ENCODE results near the gene KCNB1.

The KCNB1 gene

GRCh38 chr20:49482621-49483017 is at the start of gene KCNB1:
TSS of gene KCNB1 (minus strand) at chr20:49482668. CDS start at chr20:49482480, 188 bp downstream.
- Histone ChIP-seq H3K4me2 (ENCODE audit: low read length) (no peak within 1 kb of the TSS), H3K4me3 (ENCODE audit: low read length) (no peak within 1 kb of the TSS), H3K27me3 (ENCODE audit: control insufficient read depth, low read length) (peaks cover 35% of the 10 kb centered on the region), H3K27ac (ENCODE audit: low read depth, low read length) (no peak within 1 kb of the TSS), H3F3A (ENCODE audit: control insufficient read depth, insufficient read depth) (no peaks in the 10 kb centered on the region), H3K9me3 (ENCODE audit: control insufficient read depth, insufficient read depth, low read length) (no peaks in the 10 kb centered on the region), H3K4me1 (ENCODE audit: control insufficient read depth, low read length) (peaks cover 4% of the 10 kb centered on the region), H4K20me1 (ENCODE audit: control insufficient read depth, insufficient read depth, low read depth, low read length) (no peaks in the 10 kb centered on the region), H3K36me3 (ENCODE audit: control insufficient read depth, low read length) (no peaks in the 10 kb centered on the region), H3K79me2 (ENCODE audit: control insufficient read depth, low read length) (no peaks in the 10 kb centered on the region), H3K9me2 (replicated peaks; ENCODE audit: control insufficient read depth, low read length) (no peaks in the 10 kb centered on the region)
- TF ChIP-seq EZH2phosphoT487 (IDR thresholded peaks at IDR 0.05; ENCODE audit: borderline replicate concordance, low read length) (no peak), CTCF (IDR thresholded peaks at IDR 0.05; ENCODE audit: low read depth, low read length, poor library complexity, severe bottlenecking) (no peak)

GRCh38 chr20:49529470-49529869 is 47.0 kb upstream of the KCNB1 start:
- no peaks in the 10 kb centered on the region for H3K79me2 ChIP-seq (ENCODE audit: control insufficient read depth, low read length)
- no peak overlapping the region for H3K4me3 ChIP-seq (ENCODE audit: low read length)
- no peaks in the 10 kb centered on the region for H3K9me2 ChIP-seq (replicated peaks; ENCODE audit: control insufficient read depth, low read length)
- no peaks in the 10 kb centered on the region for H3K9me3 ChIP-seq (ENCODE audit: control insufficient read depth, insufficient read depth, low read length)
- H3K4me2 ChIP-seq (ENCODE audit: low read length), result no peak overlapping the region
- no peak for TF ChIP-seq CTCF (IDR thresholded peaks at IDR 0.05; ENCODE audit: low read depth, low read length, poor library complexity, severe bottlenecking)
- no peak for TF ChIP-seq EZH2phosphoT487 (IDR thresholded peaks at IDR 0.05; ENCODE audit: borderline replicate concordance, low read length)
- no peak overlapping the region for H3K27ac ChIP-seq (ENCODE audit: low read depth, low read length)
- no peaks in the 10 kb centered on the region for H3F3A ChIP-seq (ENCODE audit: control insufficient read depth, insufficient read depth)
- 0 out of 2 replicates have a peak, but pooled peaks cover 15% of the 10 kb centered on the region for H3K27me3 ChIP-seq (ENCODE audit: control insufficient read depth, low read length)
- H4K20me1 ChIP-seq (ENCODE audit: control insufficient read depth, insufficient read depth, low read depth, low read length), result no peaks in the 10 kb centered on the region
- H3K36me3 ChIP-seq (ENCODE audit: control insufficient read depth, low read length), result no peaks in the 10 kb centered on the region
- peaks cover 2% of the 10 kb centered on the region for H3K4me1 ChIP-seq (ENCODE audit: control insufficient read depth, low read length)

- Histone ChIP-seq H3K27me3 (ENCODE audit: control insufficient read depth, low read length) (0 out of 2 replicates have a peak, but pooled peaks cover 15% of the 10 kb centered on the region), H3F3A (ENCODE audit: control insufficient read depth, insufficient read depth) (no peaks in the 10 kb centered on the region), H3K9me3 (ENCODE audit: control insufficient read depth, insufficient read depth, low read length) (no peaks in the 10 kb centered on the region), H3K4me1 (ENCODE audit: control insufficient read depth, low read length) (no peaks in the 10 kb centered on the region), H3K4me2 (ENCODE audit: low read length) (no peak overlapping the region), H3K27ac (ENCODE audit: low read depth, low read length) (no peak overlapping the region), H3K36me3 (ENCODE audit: control insufficient read depth, low read length) (no peaks in the 10 kb centered on the region), H3K9me2 (replicated peaks; ENCODE audit: control insufficient read depth, low read length) (no peaks in the 10 kb centered on the region), H4K20me1 (ENCODE audit: control insufficient read depth, insufficient read depth, low read depth, low read length) (no peaks in the 10 kb centered on the region), H3K4me3 (ENCODE audit: low read length) (no peak overlapping the region), H3K79me2 (ENCODE audit: control insufficient read depth, low read length) (no peaks in the 10 kb centered on the region)
- TF ChIP-seq EZH2phosphoT487 (IDR thresholded peaks at IDR 0.05; ENCODE audit: borderline replicate concordance, low read length), result no peak
Measured at GRCh38 chr20:49526568-49526967, 44.1 kb upstream of the KCNB1 start.

- no peaks in the 10 kb centered on the region for H3F3A ChIP-seq (ENCODE audit: control insufficient read depth, insufficient read depth)
- H4K20me1 ChIP-seq (ENCODE audit: control insufficient read depth, insufficient read depth, low read depth, low read length), result no peaks in the 10 kb centered on the region
- 0 out of 2 replicates have a peak, but pooled peaks cover 15% of the 10 kb centered on the region for H3K27me3 ChIP-seq (ENCODE audit: control insufficient read depth, low read length)
- H3K4me2 ChIP-seq (ENCODE audit: low read length), result no peak overlapping the region
- H3K9me2 ChIP-seq (replicated peaks; ENCODE audit: control insufficient read depth, low read length), result no peaks in the 10 kb centered on the region
- no peaks in the 10 kb centered on the region for H3K9me3 ChIP-seq (ENCODE audit: control insufficient read depth, insufficient read depth, low read length)
- H3K27ac ChIP-seq (ENCODE audit: low read depth, low read length), result no peak overlapping the region
- no peaks in the 10 kb centered on the region for H3K79me2 ChIP-seq (ENCODE audit: control insufficient read depth, low read length)
- H3K4me1 ChIP-seq (ENCODE audit: control insufficient read depth, low read length), result no peaks in the 10 kb centered on the region
- no peak overlapping the region for H3K4me3 ChIP-seq (ENCODE audit: low read length)
- no peaks in the 10 kb centered on the region for H3K36me3 ChIP-seq (ENCODE audit: control insufficient read depth, low read length)
- TF ChIP-seq CTCF (IDR thresholded peaks at IDR 0.05; ENCODE audit: low read depth, low read length, poor library complexity, severe bottlenecking), result no peak
- TF ChIP-seq EZH2phosphoT487 (IDR thresholded peaks at IDR 0.05; ENCODE audit: borderline replicate concordance, low read length), result no peak
Measured at GRCh38 chr20:49526056-49526455, 43.6 kb upstream of the KCNB1 start.

All from DOHH2 (cell line).